K562 (cell line): Measurements from ENCODE around the gene FNDC1. TPM values are rescaled to one million over a fixed set of nuclear protein-coding genes. Genes with fewer than 3 reads are reported as not detected.

ENCODE experiments used
- CTCF ChIP-seq, 3 experiments: IDR thresholded peaks in 2 of 3; conservative IDR thresholded peaks in 1 of 3; 2 replicates each; pipeline ENCODE4 v1.5.1; 2011 to 2012; ENCODE audit warnings: low read length in 3 of 3, mild to moderate bottlenecking in 3 of 3, control low read depth in 2 of 3, improper control_type of control experiment in 1 of 3, inconsistent platforms in 1 of 3, low read depth in 1 of 3, mixed read lengths in 1 of 3, moderate library complexity in 1 of 3; ENCODE audit not compliant: insufficient read depth in 2 of 3
- THRA ChIP-seq: fragments of 450-650 bp; IDR thresholded peaks from 2 replicates; pipeline ENCODE4 v1.6.1; 2017; ENCODE audit warnings: mild to moderate bottlenecking, moderate library complexity
- THRAP3 ChIP-seq: fragments of 450-650 bp; IDR thresholded peaks from 2 replicates; pipeline ENCODE4 v1.6.1; 2016; ENCODE audit warnings: mild to moderate bottlenecking, inconsistent platforms, borderline replicate concordance
- polyA plus RNA-seq, 8 experiments: library from polyadenylated mRNA; depleted of rRNA in 4 of 8; stranded (reverse) in 5 of 8; unstranded in 3 of 8; fragments of >200 nt; fragmentation: Nextera tagmentation in 2 of 8; fragmentation: Illumina TruSeq in 1 of 8; extraction: Ambion mirVana in 2 of 8; extraction: Trizol in 1 of 8; gene quantifications; 2 replicates each; pipeline versions ENCODE4 v1.2.1 to v1.2.3, GENCODE V29; 2011 to 2014; ENCODE audit warnings: inconsistent platforms in 1 of 8, missing spikeins in 1 of 8
- total RNA-seq, 7 experiments: library from RNA; depleted of rRNA in 6 of 7; stranded (reverse); fragments of >200 nt in 6 of 7; fragmentation: Illumina TruSeq in 2 of 7; extraction: Trizol in 2 of 7; gene quantifications; 2 replicates each; pipeline versions ENCODE4 v1.2.1 to v1.2.3, GENCODE V29; 2011 to 2021; ENCODE audit warnings: low replicate concordance in 1 of 7
- TF ChIP-seq, protein P1 (sequence below): sonication (generic); formaldehyde crosslinking; IDR thresholded peaks from 2 replicates; pipeline ENCODE4 v1.8.0; 2022; ENCODE audit warnings: missing genetic modification reagents, mild to moderate bottlenecking, moderate library complexity, borderline replicate concordance
- TF ChIP-seq, protein P2 (sequence below): fragments of 450-650 bp; IDR thresholded peaks from 2 replicates; pipeline ENCODE4 v1.6.1; 2016; ENCODE audit warnings: low read depth

The FNDC1 gene
- total and polyA plus RNA-seq, 9 of the 15 experiments (the other 6 are each of a cell fraction or from before 2014, with no cell fraction given) = not detected

DNA sequence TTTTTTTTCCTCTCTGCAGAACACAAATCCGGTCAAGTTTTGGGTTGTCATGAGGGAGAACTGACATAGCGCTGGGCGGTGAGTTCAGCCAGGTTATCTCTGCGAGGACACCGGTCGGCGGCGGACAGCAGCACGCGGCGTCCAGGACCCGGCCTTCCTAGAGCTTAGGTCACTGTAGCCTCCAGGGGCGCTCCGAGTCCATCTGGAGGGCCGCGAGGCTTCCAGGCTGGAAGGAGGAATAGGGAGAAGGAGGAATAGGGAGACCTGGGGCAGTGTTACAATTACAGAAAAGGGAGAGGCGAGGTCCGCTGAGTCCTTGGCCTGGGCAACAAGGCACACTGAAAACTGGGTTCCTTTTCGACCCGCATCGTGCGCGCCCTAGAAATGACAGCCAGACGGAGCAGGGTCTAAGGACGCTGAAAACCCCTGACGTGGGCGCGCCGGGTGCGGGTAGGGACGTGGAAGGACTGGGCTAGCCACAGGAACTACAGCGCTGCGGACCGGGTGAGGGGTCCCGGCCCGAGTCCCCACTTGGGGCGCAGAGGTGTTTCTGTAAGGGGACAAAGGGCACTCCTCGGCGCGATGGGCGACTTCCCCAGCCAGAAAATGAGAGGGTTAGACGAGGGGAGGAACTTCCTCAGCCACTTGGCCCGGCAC, 536 bp upstream of the FNDC1 start (continued):
- peak; percentile 28 to 38 (median 35); a peak in 3 of 6 replicates for TF ChIP-seq CTCF (IDR thresholded peaks at IDR 0.05 in 2 of 3, conservative IDR thresholded peaks at IDR 0.05 in 1 of 3; ENCODE audit: insufficient read depth in 2 of 3, low read depth in 1 of 3, low read length in 3 of 3)
- TF ChIP-seq THRA = no peak
- TF ChIP-seq THRAP3 = no peak
- TF ChIP-seq, protein P1, sequence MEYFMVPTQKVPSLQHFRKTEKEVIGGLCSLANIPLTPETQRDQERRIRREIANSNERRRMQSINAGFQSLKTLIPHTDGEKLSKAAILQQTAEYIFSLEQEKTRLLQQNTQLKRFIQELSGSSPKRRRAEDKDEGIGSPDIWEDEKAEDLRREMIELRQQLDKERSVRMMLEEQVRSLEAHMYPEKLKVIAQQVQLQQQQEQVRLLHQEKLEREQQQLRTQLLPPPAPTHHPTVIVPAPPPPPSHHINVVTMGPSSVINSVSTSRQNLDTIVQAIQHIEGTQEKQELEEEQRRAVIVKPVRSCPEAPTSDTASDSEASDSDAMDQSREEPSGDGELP (CRISPR knock-in tag) = 0 out of 2 replicates have a peak, but pooled peaks have one; percentile 21
- TF ChIP-seq, protein P2, sequence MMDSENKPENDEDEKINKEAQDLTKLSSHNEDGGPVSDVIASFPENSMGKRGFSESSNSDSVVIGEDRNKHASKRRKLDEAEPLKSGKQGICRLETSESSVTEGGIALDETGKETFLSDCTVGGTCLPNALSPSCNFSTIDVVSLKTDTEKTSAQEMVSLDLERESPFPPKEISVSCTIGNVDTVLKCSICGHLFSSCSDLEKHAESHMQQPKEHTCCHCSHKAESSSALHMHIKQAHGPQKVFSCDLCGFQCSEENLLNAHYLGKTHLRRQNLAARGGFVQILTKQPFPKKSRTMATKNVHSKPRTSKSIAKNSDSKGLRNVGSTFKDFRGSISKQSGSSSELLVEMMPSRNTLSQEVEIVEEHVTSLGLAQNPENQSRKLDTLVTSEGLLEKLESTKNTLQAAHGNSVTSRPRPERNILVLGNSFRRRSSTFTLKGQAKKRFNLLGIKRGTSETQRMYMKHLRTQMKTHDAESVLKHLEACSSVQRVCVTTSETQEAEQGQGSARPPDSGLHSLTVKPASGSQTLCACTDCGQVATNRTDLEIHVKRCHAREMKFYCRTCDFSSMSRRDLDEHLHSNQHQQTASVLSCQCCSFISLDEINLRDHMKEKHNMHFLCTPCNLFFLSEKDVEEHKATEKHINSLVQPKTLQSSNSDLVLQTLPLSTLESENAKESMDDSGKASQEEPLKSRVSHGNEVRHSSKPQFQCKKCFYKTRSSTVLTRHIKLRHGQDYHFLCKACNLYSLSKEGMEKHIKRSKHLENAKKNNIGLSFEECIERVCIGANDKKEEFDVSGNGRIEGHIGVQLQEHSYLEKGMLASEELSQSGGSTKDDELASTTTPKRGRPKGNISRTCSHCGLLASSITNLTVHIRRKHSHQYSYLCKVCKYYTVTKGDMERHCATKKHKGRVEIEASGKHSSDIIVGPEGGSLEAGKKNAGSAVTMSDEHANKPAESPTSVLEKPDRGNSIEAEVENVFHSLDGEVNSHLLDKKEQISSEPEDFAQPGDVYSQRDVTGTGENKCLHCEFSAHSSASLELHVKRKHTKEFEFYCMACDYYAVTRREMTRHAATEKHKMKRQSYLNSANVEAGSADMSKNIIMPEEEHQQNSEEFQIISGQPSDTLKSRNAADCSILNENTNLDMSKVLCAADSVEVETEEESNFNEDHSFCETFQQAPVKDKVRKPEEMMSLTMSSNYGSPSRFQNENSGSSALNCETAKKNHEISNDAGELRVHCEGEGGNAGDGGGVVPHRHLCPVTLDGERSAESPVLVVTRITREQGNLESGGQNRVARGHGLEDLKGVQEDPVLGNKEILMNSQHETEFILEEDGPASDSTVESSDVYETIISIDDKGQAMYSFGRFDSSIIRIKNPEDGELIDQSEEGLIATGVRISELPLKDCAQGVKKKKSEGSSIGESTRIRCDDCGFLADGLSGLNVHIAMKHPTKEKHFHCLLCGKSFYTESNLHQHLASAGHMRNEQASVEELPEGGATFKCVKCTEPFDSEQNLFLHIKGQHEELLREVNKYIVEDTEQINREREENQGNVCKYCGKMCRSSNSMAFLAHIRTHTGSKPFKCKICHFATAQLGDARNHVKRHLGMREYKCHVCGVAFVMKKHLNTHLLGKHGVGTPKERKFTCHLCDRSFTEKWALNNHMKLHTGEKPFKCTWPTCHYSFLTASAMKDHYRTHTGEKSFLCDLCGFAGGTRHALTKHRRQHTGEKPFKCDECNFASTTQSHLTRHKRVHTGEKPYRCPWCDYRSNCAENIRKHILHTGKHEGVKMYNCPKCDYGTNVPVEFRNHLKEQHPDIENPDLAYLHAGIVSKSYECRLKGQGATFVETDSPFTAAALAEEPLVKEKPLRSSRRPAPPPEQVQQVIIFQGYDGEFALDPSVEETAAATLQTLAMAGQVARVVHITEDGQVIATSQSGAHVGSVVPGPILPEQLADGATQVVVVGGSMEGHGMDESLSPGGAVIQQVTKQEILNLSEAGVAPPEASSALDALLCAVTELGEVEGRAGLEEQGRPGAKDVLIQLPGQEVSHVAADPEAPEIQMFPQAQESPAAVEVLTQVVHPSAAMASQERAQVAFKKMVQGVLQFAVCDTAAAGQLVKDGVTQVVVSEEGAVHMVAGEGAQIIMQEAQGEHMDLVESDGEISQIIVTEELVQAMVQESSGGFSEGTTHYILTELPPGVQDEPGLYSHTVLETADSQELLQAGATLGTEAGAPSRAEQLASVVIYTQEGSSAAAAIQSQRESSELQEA = no peak
